Measurements from ENCODE around the gene RASEF.

GRCh38 chr9:83034587-83034986 lies 28.4 kb downstream of the RASEF start:
- no peak for TF ChIP-seq POLR2A (IDR thresholded peaks at IDR 0.05; ENCODE audit: extremely low read depth, insufficient read length)
- TF ChIP-seq CTCF (IDR thresholded peaks at IDR 0.05; ENCODE audit: low read depth, low read length): no peak
- no peak for TF ChIP-seq MAX (IDR thresholded peaks at IDR 0.05; ENCODE audit: low read depth, low read length)

Data from NB4 (cell line).